HG03064 (cell line): Measurements from ENCODE around the gene REG1A.

Experiments
- ATAC-seq: cut with Tn5 transposase; IDR thresholded peaks from one replicate; pipeline ENCODE4 v1.9.1; 2021; ENCODE audit warnings: low read depth; ENCODE audit not compliant: unreplicated experiment

The REG1A gene

GRCh38 chr2:79124907-79125720 lies 4.8 kb downstream of the REG1A start:
- ATAC-seq, result no peak

- no peak for ATAC-seq
Measured at GRCh38 chr2:79125721-79125985, 5.4 kb downstream of the REG1A start.

GRCh38 chr2:79128406-79128805 lies 8.1 kb downstream of the REG1A start:
- ATAC-seq, result no peak

- no peak for ATAC-seq
Measured at GRCh38 chr2:79129260-79129659, 9.0 kb downstream of the REG1A start.

GRCh38 chr2:79129804-79130203 lies 9.5 kb downstream of the REG1A start:
- no peak for ATAC-seq

- ATAC-seq, result no peak
Measured at GRCh38 chr2:79131687-79132086, 11.4 kb downstream of the REG1A start.

GRCh38 chr2:79138385-79138784 lies 18.1 kb downstream of the REG1A start:
- ATAC-seq, result no peak

GRCh38 chr2:79139423-79139822 lies 19.1 kb downstream of the REG1A start:
- no peak for ATAC-seq

- no peak for ATAC-seq
Measured at GRCh38 chr2:79155826-79156476, 35.7 kb downstream of the REG1A start.

- ATAC-seq, result no peak
Measured at GRCh38 chr2:79159030-79159429, 38.7 kb downstream of the REG1A start.

GRCh38 chr2:79159653-79160052 lies 39.4 kb downstream of the REG1A start, which contains the start of gene REG3A:
REG3A (minus strand) TSS chr2:79159753; CDS start chr2:79159405, 348 bp downstream.
- no peak for ATAC-seq

GRCh38 chr2:79162132-79162531 lies 41.8 kb downstream of the REG1A start:
- no peak for ATAC-seq

GRCh38 chr2:79162801-79163200 lies 42.5 kb downstream of the REG1A start:
- ATAC-seq, result no peak

GRCh38 chr2:79171348-79171958 lies 51.2 kb downstream of the REG1A start:
- no peak for ATAC-seq
